ENCODE data around the gene TMEM258. TPM values are rescaled to one million over a fixed set of nuclear protein-coding genes. Genes with fewer than 3 reads are reported as not detected.
A peak's percentile ranks its signal among the peaks of the same experiment; 100 is the strongest.

Gene TMEM258
- total RNA-seq, 1 experiment from 2014 or later, result 296 TPM

GRCh38 chr11:61830237-61831105, 38.1 kb upstream of the TMEM258 start:
- H3K4me3 ChIP-seq (ENCODE audit: insufficient read depth, low read depth, low read length), result peak overlapping the region; percentile 97
- DNase-seq, result no peak
- peaks cover 13% of the 10 kb centered on the region for H3K36me3 ChIP-seq (replicated peaks; ENCODE audit: control insufficient read depth, insufficient read depth, low read length)

GRCh38 chr11:61829806-61830205, 37.4 kb upstream of the TMEM258 start:
- no peak for DNase-seq
- Histone ChIP-seq H3K27me3 (ENCODE audit: control insufficient read depth, insufficient read depth, low read length) (no peaks in the 10 kb centered on the region), H3K36me3 (replicated peaks; ENCODE audit: control insufficient read depth, insufficient read depth, low read length) (peaks cover 13% of the 10 kb centered on the region), H3K4me3 (ENCODE audit: insufficient read depth, low read depth, low read length) (peak overlapping the region; percentile 97)

More at GRCh38 chr11:61830237-61831105, 38.1 kb upstream of the TMEM258 start:
- H3K27me3 ChIP-seq (ENCODE audit: control insufficient read depth, insufficient read depth, low read length), result no peaks in the 10 kb centered on the region

- DNase-seq, result peak; percentile 89
- peak overlapping the region; percentile 97 for H3K4me3 ChIP-seq (ENCODE audit: insufficient read depth, low read depth, low read length)
- H3K36me3 ChIP-seq (replicated peaks; ENCODE audit: control insufficient read depth, insufficient read depth, low read length), result peaks cover 13% of the 10 kb centered on the region
- H3K27me3 ChIP-seq (ENCODE audit: control insufficient read depth, insufficient read depth, low read length), result no peaks in the 10 kb centered on the region
These were observed 36.4 kb upstream of the TMEM258 start for GRCh38 chr11:61828629-61829407.

- Histone ChIP-seq H3K4me3 (ENCODE audit: insufficient read depth, low read depth, low read length) (peak overlapping the region; percentile 97), H3K36me3 (replicated peaks; ENCODE audit: control insufficient read depth, insufficient read depth, low read length) (peaks cover 13% of the 10 kb centered on the region), H3K27me3 (ENCODE audit: control insufficient read depth, insufficient read depth, low read length) (no peaks in the 10 kb centered on the region)
- DNase-seq, result no peak
These were observed 35.9 kb upstream of the TMEM258 start for GRCh38 chr11:61828379-61828628.

GRCh38 chr11:61827571-61828378, 35.4 kb upstream of the TMEM258 start, which contains the start of gene FADS2:
FADS2 (plus strand) TSS chr11:61828300; CDS start chr11:61828391, 91 bp downstream.
- H3K27me3 ChIP-seq (ENCODE audit: control insufficient read depth, insufficient read depth, low read length), result no peaks in the 10 kb centered on the region
- peak; percentile 96 for DNase-seq
- peaks cover 15% of the 10 kb centered on the region for H3K36me3 ChIP-seq (replicated peaks; ENCODE audit: control insufficient read depth, insufficient read depth, low read length)
- peak within 1 kb of the TSS; percentile 97 for H3K4me3 ChIP-seq (ENCODE audit: insufficient read depth, low read depth, low read length)

GRCh38 chr11:61826930-61827570, 34.7 kb upstream of the TMEM258 start:
- DNase-seq, result no peak
- H3K4me3 ChIP-seq (ENCODE audit: insufficient read depth, low read depth, low read length), result peak overlapping the region; percentile 97
- H3K27me3 ChIP-seq (ENCODE audit: control insufficient read depth, insufficient read depth, low read length), result no peaks in the 10 kb centered on the region
- H3K36me3 ChIP-seq (replicated peaks; ENCODE audit: control insufficient read depth, insufficient read depth, low read length), result peaks cover 8% of the 10 kb centered on the region

GRCh38 chr11:61820174-61820573, 27.8 kb upstream of the TMEM258 start:
- no peak for DNase-seq
- Histone ChIP-seq H3K4me3 (ENCODE audit: insufficient read depth, low read depth, low read length) (no peak overlapping the region), H3K27me3 (ENCODE audit: control insufficient read depth, insufficient read depth, low read length) (no peaks in the 10 kb centered on the region)

GRCh38 chr11:61817471-61818202, 25.2 kb upstream of the TMEM258 start:
- Histone ChIP-seq H3K4me3 (ENCODE audit: insufficient read depth, low read depth, low read length) (peak overlapping the region; percentile 99), H3K27me3 (ENCODE audit: control insufficient read depth, insufficient read depth, low read length) (no peaks in the 10 kb centered on the region), H3K36me3 (replicated peaks; ENCODE audit: control insufficient read depth, insufficient read depth, low read length) (peaks cover 7% of the 10 kb centered on the region)
- peak; percentile 60 for DNase-seq

More at GRCh38 chr11:61820174-61820573, 27.8 kb upstream of the TMEM258 start:
- peaks cover 2% of the 10 kb centered on the region; the same call in 1 of the 2 replicates for H3K36me3 ChIP-seq (replicated peaks; ENCODE audit: control insufficient read depth, insufficient read depth, low read length)

GRCh38 chr11:61816736-61817455, 24.5 kb upstream of the TMEM258 start, which contains the start of gene FADS1:
FADS1 (minus strand) TSS chr11:61817003; CDS start chr11:61816929, 74 bp downstream.
- DNase-seq, result peak; percentile 97
- H3K4me3 ChIP-seq (ENCODE audit: insufficient read depth, low read depth, low read length), result peak within 1 kb of the TSS; percentile 99
- H3K36me3 ChIP-seq (replicated peaks; ENCODE audit: control insufficient read depth, insufficient read depth, low read length), result peaks cover 14% of the 10 kb centered on the region
- H3K27me3 ChIP-seq (ENCODE audit: control insufficient read depth, insufficient read depth, low read length), result no peaks in the 10 kb centered on the region

GRCh38 chr11:61815790-61816735, 23.7 kb upstream of the TMEM258 start:
- Histone ChIP-seq H3K4me3 (ENCODE audit: insufficient read depth, low read depth, low read length) (peak overlapping the region; percentile 99), H3K36me3 (replicated peaks; ENCODE audit: control insufficient read depth, insufficient read depth, low read length) (peaks cover 18% of the 10 kb centered on the region), H3K27me3 (ENCODE audit: control insufficient read depth, insufficient read depth, low read length) (no peaks in the 10 kb centered on the region)
- DNase-seq, result peak; percentile 90

GRCh38 chr11:61814958-61815789, 22.8 kb upstream of the TMEM258 start:
- Histone ChIP-seq H3K4me3 (ENCODE audit: insufficient read depth, low read depth, low read length) (peak overlapping the region; percentile 99), H3K27me3 (ENCODE audit: control insufficient read depth, insufficient read depth, low read length) (no peaks in the 10 kb centered on the region), H3K36me3 (replicated peaks; ENCODE audit: control insufficient read depth, insufficient read depth, low read length) (peaks cover 26% of the 10 kb centered on the region)
- DNase-seq, result peak; percentile 99

Measured in H7 (cell line).